ENCODE data around the gene AP3D1.
A peak's percentile ranks its signal among the peaks of the same experiment; 100 is the strongest.

AP3D1 gene

GRCh38 chr19:2181633-2181997 lies 30.2 kb upstream of the AP3D1 start:
- DNase-seq (ENCODE audit: low read depth in 2 of 2) = no peak

GRCh38 chr19:2180881-2181632 lies 29.7 kb upstream of the AP3D1 start:
- no peak for DNase-seq (ENCODE audit: low read depth in 2 of 2)

DNA sequence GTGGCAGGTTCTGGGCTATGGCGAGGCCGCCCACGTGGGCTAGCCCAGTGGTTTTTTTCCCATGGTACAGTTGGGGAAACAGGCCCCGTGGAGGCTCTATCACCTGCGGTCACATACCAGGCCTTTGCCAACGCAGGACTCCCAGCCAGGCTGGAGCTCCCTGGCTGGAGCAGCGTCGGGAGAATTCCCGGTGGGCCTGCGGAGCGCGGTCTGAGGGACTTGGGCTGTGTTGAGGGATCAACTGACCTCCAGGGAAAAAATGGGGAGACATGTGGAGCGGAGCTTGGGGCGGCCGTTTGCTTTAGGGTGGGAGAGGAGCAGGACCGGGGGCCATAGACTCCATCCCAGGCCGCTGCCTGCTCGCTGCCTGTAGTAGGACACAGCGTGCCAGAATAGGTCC lies 28.7 kb upstream of the AP3D1 start:
- DNase-seq (ENCODE audit: low read depth in 2 of 2) = no peak

DNA sequence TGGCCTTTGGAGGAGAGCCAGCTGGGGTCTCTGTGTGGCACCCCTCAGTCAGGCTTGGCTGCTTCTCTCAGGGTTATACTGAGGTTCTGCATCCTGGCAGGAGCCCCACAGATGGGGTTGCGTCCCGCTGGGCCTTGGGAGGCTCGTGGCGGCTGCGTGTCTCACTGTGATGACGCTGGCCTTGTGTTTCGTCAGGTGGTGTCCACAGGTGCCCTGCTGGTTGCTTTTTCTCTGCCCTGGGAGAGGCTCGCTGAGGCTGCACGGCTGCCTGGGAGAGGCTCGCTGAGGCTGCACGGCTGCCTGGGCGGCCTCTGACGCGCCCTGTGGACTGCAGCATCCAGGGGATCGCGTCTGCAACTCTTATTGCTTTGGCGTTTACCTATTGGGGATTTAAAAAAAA lies 27.7 kb upstream of the AP3D1 start:
- DNase-seq (ENCODE audit: low read depth in 2 of 2) = no peak

- no peak for DNase-seq (ENCODE audit: low read depth in 2 of 2)
Observed at GRCh38 chr19:2176337-2176994, 25.1 kb upstream of the AP3D1 start.

DNA sequence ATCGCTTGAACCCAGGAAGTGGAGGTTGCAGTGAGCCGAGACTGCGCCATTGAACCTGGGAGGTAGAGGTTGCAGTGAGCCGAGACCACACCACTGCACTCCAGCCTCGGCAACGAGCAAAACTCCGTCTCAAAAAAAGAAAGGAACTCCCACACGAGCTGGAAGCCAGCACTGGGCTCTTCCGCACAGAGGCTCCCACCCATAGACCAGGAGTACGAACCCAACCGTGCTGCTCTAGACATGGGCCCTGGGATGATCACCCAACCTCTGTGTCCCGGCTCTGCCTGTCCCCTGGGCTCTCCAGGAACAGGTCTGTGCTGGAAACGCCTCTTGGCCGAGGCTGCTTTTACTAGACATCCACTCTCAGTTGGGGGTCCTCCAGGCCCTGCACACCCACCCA lies 24.4 kb upstream of the AP3D1 start:
- no peak for DNase-seq (ENCODE audit: low read depth in 2 of 2)

DNA sequence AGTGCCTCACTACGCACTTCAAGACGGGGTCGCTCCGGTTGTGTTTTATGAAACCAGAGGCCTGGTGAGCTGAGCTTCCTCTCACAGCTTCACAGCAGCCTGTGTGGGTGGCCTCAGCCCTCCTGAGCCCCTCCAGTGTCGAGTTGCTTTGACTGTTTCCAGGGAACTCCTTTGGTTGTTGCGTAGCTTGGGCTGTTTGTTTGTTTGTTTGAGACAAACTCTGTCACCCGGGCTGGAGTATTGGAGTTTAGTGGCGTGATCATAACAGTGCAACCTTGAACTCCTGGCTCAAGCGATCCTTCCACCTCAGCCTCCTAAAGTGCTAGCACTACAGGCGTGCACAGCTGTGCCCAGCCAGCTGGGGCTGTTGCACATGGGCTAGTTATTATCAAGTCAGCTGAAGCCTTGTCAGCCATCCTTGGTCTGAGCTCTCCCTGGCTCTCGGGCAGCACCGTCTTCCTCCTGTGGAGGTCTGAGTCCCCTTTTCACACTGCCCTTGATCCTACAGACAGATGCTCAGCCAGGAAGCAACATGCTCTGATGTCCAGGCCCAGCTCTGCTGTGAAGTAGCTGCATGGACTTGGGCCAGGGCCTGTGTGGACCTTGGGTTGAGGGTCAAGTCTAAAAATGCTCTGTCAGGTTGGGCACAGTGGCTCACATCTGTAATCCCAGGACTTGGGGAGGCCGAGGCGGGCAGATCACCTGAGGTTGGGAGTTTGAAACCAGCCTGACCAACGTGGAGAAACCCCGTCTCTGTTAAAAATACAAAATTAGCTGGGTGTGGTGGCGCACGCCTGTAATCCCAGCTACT lies 22.6 kb upstream of the AP3D1 start:
- DNase-seq (ENCODE audit: low read depth in 2 of 2) = no peak

DNA sequence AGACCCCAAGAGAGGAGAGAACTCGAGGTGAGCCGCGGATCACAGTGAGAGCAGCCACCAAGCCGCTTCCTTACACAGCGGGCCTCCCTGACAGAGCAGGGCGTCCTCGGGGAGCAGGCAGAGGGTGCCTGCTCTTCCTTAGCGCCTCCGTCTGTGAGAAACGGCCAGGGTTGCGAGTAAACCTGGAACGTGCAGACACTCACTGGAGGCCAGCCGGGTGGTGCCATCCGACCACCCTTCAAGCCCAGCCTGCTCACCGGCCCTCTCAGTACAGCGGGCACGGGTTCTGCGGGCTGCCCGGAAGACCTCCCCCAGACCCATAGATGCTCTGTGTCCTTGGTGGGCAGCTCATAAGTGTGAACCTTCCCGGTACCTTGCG lies 22.0 kb upstream of the AP3D1 start:
- DNase-seq (ENCODE audit: low read depth in 2 of 2) = no peak

DNA sequence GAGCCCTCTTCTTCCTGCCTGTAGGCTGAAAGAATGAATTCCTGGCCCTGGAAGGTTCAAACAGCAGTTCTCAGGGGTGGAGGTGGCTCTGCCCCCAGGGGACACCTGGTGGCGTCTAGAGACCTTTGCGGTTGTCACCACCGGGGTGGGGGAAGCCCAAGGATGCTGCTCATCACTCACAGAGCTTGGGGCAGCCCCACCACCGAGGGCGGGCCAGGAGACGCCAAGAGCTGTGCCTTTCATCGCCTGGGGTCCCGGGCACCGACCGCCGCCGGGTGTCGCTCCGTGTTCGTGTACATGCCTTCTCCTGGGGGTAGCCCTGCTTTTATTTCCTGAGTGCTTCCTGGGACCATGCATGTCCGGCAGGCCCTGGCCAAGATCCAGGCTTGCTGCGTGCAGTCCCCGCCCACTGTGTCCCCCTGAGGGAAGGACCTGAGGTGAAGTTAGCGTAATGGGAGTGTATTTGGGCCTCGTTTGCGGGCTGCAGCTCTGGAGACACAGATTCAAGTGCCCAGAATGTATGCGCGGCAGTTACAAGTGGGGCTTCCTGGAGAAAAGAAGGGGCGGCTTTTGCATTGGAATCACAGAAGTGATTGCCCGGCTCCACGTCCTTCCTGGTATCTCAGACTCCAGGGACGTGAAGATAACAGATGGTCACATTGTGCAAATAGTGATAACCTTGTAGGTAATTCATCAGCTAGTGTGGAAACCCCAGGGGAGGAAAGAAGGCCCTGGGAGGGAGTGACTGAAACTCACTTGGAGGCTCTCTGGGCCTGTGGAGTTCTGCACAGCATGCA lies 20.2 kb upstream of the AP3D1 start:
- peak; percentile 66 to 70 for DNase-seq (ENCODE audit: low read depth in 2 of 2)

DNA sequence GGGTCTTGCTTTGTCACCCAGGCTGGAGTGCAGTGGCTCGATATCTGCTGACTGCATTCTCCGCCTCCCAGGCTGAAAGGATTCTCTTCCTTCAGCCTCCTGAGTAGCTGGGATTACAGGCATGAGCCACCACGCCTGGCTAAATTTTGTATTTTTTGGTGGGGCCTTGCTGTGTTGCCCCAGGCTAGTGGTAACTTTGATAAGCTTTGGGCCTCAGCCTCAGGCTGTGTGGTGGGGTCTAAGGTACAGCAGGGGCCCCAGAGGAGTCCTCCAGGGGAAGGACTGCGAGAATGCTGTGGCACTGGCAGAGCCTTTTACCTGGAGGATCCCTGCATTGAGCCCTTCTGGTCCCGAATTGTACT lies 19.6 kb upstream of the AP3D1 start:
- no peak for DNase-seq (ENCODE audit: low read depth in 2 of 2)

- no peak for DNase-seq (ENCODE audit: low read depth in 2 of 2)
Observed at GRCh38 chr19:2170219-2170618, 18.9 kb upstream of the AP3D1 start.

DNA sequence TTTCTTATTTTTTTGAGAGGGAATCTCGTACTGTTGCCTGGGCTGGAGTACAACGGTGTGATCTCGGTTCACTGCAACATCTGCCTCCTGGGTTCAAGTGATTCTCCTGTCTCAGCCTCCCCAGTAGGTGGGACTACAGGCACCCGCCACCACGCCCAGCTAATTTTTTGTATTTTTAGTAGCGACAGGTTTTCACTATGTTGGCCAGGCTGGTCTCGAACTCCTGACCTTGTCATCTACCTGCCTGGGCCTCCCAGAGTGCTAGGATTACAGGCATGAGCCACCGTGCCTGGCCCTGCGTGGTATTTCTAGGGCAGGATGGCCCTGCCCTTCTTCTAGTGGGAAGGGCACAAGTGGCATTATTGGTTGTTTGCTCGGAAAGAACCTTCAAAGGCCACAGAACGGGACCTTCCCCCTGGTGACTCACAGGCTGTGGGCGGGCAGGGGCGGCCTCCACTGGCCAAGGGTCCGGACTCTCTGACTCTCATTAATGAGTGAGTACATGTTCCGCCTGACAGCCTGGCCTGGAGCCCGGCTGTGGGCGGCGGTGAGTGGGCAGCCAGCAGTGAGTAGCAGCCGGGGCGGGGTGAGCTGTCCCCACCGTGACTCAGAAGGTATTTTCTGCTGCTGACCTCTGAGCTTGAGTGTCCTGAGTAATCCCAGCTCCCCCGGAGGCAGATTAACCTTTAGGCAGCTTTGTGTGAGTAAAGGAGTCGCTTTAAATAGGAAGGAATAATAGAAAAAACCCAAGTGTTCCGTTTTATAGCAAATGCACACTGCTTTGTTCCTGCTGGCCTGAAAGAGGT lies 17.5 kb upstream of the AP3D1 start:
- DNase-seq (ENCODE audit: low read depth in 2 of 2) = peak; percentile 51 to 71

DNA sequence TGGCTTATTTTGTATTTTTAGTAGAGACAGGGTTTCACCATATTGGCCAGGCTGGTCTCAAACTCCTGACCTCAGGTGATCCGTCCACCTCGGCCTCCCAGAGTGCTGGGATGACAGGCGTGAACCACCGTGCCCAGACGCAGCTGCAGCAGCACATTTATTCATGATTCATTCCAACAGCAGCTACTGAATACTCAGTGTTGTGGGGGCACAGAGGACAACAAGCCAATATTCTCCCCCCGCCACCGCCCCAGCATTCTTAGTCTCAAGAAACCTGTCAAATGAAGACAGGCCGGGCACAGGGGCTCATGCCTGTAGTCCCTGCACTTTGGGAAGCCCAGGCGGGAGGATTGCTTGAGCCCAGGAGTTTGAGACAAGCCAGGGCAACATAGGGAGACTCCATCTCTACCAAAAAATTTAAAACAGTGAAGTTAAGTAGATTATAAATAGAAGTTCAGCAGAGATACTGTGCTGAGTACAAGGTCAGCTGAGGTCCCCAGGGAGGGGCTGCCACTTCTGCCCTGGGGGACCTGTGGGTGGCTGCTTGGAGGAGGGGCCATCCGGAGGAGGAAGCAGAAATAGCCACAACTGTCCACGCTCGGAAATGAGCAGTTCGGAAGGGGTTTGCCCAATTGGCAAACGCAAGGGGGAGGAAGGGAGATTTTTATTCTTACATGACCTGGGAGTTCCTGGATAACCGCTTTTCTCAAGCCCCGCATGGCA lies 16.7 kb upstream of the AP3D1 start:
- no peak for DNase-seq (ENCODE audit: low read depth in 2 of 2)

- DNase-seq (ENCODE audit: low read depth in 2 of 2) = no peak
Observed at GRCh38 chr19:2166741-2167738, 15.7 kb upstream of the AP3D1 start.

DNA sequence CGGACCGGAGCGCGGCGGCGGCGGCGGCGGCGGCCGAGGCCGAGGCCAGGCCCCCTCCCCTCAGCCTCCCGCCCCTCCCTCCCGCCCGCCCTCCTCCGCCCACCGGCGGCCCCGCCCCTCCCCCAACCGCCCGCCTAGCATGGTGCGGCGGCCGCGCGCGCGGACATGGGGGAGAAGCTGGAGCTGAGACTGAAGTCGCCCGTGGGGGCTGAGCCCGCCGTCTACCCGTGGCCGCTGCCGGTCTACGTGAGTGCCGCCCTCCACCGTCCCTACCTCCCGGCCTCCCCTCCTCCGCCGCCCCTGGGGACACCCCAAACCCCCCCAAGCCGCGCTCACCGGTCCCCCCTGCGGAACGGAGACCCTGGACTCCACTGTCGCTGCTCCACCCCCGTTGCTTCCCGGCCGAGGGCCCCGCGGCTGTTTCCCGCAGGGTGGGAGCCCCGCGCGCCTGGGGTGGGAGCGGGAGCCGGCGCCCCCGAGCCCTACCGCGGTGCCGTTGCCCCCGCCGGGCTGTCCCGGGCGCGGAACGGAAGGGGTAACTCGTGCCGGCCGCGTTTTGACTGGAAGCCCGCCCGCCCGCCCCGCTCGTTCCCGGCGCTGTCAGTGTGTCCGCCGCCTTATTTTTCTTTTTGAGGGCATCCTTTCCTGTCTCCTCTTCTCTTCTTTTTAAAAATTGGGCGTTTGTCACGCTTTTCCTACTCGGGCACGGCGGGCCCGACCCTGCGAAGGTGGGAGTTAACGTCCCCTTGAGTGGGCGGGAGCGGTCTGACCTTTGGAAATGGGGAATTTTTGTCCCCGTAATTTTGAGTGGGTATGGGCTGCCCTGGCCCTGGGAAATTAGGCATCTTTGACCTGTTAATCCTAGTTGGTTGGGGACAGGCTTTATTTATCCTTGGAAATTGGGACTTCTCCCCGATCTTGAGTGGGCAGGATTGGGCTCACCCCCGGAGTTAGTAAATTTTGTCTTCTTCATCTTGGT lies 12.9 kb upstream of the AP3D1 start:
- no peak for DNase-seq (ENCODE audit: low read depth in 2 of 2)

DNA sequence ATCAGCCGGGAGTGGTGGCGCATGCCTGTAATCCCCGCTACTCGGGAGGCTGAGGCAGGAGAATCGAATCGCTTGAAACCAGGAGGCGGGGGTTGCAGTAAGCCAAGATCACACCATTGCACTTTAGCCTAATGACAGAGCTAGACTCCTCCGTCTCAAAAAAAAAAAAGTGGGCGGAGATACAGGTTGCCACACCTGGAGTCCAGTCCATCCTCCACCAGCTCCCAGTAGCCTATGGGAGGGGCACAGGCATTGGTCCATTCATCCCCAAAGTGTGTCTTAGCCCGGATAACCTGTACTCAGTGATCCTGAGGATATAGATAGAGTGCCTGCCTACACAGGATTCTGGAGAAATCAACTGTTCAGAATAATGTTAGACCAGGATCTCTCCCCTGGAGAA lies 9.0 kb upstream of the AP3D1 start:
- DNase-seq (ENCODE audit: low read depth in 2 of 2) = no peak

GRCh38 chr19:2157452-2157851 lies 6.1 kb upstream of the AP3D1 start:
- DNase-seq (ENCODE audit: low read depth in 2 of 2) = no peak

DNA sequence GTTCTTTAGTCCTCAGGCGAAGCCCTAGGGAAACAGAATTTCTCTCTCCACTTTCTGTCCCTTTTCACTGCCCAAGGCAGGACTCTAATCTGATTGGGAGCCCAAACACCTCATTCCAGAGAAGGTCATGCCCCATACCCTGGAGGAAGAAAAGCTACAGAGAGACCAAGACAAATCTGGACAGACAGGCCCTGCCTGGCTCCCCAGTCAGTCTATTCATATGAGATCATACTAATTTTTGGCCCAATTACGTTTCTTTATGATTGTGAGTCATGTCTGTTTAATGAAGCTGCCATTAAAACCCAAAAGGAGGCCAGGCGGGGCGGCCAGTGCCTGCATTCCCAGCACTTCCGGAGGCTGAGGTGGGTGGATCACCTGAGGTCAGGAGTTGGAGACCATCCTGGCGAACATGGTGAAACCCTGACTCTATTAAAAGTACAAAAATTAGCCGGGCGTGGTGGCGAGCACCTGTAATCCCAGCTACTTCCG lies 3.3 kb upstream of the AP3D1 start:
- no peak for DNase-seq (ENCODE audit: low read depth in 2 of 2)

Data from activated CD4-positive, alpha-beta T cell treated with anti-CD3 and anti-CD28 coated beads for 24 hours (primary cell).